C4-2B (cell line): Measurements from ENCODE around the gene CDK9.
A peak's percentile ranks its signal among the peaks of the same experiment; 100 is the strongest.

ENCODE experiments used
- H3K27ac ChIP-seq: fragments of 450-650 bp; 2 replicates; pipeline ENCODE4 v1.5.1; 2017
- CTCF ChIP-seq: fragments of 450-650 bp; conservative IDR thresholded peaks from 2 replicates; pipeline ENCODE4 v1.5.1; 2017; ENCODE audit warnings: mild to moderate bottlenecking
- ZFX ChIP-seq: fragments of 450-650 bp; IDR thresholded peaks from 2 replicates; pipeline ENCODE4 v1.6.1; 2017

Gene CDK9

GRCh38 chr9:127785933-127786772 lies at the start of gene CDK9:
CDK9 (plus strand) TSS chr9:127786034; CDS start chr9:127786149, 115 bp downstream.
- peak within 1 kb of the TSS; percentile 98 for H3K27ac ChIP-seq

GRCh38 chr9:127738666-127739065 lies 47.2 kb upstream of the CDK9 start:
- TF ChIP-seq ZFX (no peak), CTCF (no peak)
- H3K27ac ChIP-seq, result no peak overlapping the region

More at GRCh38 chr9:127785933-127786772, at the start of gene CDK9:
- TF ChIP-seq ZFX (peak; percentile 93; the same call in 1 of the 2 replicates), CTCF (no peak)

GRCh38 chr9:127739614-127740330 lies 46.1 kb upstream of the CDK9 start:
- H3K27ac ChIP-seq, result peak overlapping the region; percentile 27; the same call in 1 of the 2 replicates
- no peak for TF ChIP-seq CTCF
- no peak for TF ChIP-seq ZFX

- no peak overlapping the region for H3K27ac ChIP-seq
- no peak for TF ChIP-seq ZFX
- TF ChIP-seq CTCF, result no peak
Observed at GRCh38 chr9:127741831-127742434, 43.9 kb upstream of the CDK9 start.

- TF ChIP-seq ZFX (no peak), CTCF (no peak)
- H3K27ac ChIP-seq, result no peak overlapping the region
Observed at GRCh38 chr9:127742435-127743088, 43.3 kb upstream of the CDK9 start.

- H3K27ac ChIP-seq, result no peak overlapping the region
- TF ChIP-seq ZFX (no peak), CTCF (no peak)
Observed at GRCh38 chr9:127744398-127745110, 41.3 kb upstream of the CDK9 start.
